Activated effector memory CD4-positive, alpha-beta T cell treated with anti-CD3 and anti-CD28 coated beads, Interleukin-2, amount 50 U/mL, for 16 hours (primary cell): Measurements from ENCODE around the gene SGMS1.
"Not testable (repeated sequence)": the region's sequence is repeated elsewhere in the genome, so short reads cannot be mapped to it uniquely, and the experiment has no call there.

Experiments
- DNase-seq: peaks from one replicate; pipeline ENCODE4 v3.0.0-alpha.2; 2020

The SGMS1 gene

GRCh38 chr10:50453940-50454339 is 169.8 kb downstream of the SGMS1 start:
- no peak for DNase-seq

GRCh38 chr10:50452603-50453002 is 171.2 kb downstream of the SGMS1 start:
- DNase-seq = no peak

GRCh38 chr10:50447691-50448090 is 176.1 kb downstream of the SGMS1 start:
- DNase-seq = no peak

DNA sequence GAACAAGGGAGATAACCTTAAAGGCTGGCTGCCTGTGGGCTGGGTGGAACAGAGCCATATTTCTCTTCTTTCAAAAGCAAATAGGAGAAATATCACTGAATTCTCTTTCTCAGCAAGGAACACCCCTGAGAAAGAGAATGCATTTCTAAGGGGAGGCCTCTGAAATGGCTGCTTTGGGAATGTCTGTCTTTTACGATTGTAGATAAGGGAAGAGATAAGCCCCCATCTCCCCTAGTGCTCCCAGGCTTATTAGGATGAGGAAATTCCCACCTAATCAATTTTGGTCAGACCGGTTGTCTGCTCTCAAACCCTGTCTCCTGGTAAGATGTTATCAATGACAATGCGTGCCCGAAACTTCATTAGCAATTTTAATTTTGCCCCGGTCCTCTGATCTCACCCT is 178.0 kb downstream of the SGMS1 start:
- not testable (repeated sequence) for DNase-seq

GRCh38 chr10:50440489-50440888 is 183.3 kb downstream of the SGMS1 start:
- DNase-seq = no peak

DNA sequence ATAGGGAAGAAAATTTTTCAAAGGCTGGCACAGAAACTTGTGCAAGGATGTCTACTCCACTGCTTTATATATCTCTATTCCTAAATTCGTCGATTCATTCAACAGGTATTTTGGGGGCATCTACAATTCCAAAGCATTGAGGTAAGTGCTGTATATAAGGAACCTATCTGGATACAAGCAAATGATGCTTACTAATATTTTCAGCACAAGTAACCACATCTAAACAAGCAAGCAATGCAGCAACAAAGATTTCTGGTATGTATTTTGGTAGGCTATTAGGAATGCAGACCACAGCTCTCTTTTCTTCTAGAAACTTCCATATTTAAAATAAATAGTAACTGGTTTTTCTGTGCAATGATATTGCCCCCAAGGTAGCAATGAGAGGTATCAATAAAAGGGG is 183.9 kb downstream of the SGMS1 start:
- DNase-seq = no peak

DNA sequence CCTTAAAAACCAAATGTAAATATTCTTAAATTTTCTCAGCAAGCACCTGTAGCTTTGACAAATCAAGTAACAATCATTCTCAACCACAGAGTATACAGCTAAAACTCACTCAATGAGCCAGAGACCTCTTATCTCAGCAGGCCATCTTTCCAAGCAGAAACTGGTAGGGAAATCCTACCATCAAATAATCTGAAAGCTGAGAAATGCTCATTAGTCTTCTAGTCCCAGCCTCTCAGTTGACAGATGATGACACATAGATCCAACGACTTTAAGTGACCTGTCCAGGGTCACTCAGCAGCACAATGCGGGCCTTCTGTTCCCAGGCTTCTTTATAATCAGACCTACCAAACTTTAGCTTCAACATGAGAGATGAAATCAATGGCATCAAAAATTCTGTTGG is 184.6 kb downstream of the SGMS1 start:
- no peak for DNase-seq

DNA sequence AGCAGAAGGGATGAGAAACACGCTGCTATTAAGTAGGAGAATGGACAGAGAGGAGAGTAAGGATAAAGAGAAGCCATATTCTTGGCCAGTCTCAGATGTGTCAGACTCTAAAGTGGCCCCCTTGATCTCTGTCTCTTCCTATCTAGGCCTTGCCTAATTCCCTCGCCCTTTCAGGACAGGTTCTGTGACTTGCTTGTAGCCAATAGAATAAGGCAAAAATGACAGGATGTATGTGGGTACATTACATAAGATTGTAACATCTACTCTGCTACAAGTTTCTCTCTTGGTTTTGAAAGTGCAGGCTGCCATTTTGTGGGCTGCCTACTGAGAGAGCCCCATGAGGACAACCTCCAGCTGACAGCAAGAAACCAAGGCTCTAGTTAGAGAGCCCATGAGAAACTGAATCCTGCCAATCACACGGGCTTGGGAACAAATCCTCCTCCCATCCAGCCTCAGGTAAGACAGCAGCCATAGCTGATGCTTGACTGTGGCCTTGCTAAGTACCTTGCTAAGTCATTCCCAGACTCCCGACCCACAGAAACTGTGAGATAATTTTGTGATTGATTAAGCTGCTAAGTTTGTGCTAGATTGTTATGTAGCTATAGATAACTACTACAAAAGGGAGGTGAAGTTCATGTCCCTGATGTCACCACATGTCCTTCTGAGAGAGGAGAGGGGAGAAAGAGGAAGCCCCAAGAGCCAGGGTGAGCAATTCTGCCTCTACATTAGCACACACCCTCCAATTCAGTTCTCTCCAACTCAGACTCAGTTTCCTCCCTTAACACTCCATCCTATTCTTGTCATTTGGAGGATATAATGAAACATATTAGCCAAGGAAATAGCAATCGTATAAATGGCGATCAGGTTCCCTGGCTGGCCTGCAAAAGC is 185.5 kb downstream of the SGMS1 start:
- no peak for DNase-seq

DNA sequence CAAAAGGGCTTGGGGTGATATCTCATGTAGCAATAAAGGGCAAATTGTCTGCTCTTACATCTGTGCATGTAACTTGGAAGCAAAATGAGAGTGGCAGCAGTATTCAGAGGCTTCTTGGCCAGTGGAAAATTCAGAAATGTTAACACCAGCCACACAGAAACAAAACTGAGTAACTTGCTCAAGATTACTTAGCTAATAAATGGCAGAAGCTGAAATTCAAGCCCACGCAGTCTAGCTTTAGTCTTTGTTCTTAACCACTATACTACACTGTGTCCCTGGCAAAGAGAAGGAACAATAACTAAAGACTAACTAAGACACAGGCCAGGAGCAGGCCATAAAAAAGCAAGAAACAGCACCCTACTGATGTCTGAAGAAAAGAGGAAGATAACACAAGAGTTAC is 186.5 kb downstream of the SGMS1 start:
- no peak for DNase-seq

DNA sequence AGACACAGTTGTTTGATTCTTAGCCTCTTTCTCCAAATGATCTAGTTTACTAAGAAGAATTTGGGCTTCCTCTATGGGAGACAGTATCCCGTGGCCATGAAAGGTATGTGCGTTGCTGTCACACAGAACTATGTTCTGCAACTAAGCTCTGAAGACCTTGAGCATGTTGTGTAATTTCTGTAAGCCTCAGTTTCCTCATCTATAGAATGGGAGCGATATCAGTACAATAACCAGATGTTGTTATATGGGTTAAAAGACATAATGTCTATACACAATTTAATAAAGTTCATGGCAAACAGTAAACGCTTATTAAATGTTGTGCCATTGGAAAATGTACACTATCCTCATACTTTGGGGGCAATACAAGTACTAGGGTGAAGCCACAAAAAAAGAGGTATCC is 187.0 kb downstream of the SGMS1 start:
- DNase-seq = no peak

GRCh38 chr10:50432211-50433009 is 191.3 kb downstream of the SGMS1 start:
- no peak for DNase-seq

DNA sequence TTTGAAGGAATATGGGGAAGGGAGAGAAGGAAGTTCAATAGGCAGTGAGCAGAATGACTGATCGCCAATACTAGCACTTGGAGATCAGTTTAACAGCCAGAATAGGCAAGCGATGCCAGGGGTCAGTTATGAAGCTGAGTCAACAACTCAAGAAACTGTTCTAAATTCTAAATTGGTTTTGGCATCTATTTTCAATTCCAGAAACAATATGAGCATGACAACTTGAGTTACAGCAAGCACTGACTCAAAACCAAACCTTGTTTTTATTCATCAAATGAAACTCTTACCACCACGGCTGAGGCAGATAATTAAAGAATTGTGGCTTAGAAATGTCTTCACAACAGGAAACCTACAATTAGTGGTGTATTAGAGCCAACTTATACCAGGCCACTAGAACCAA is 192.0 kb downstream of the SGMS1 start:
- DNase-seq = no peak

- DNase-seq = no peak
Observed at GRCh38 chr10:50431133-50431532, 192.6 kb downstream of the SGMS1 start.

- no peak for DNase-seq
Observed at GRCh38 chr10:50426485-50426884, 197.3 kb downstream of the SGMS1 start.

GRCh38 chr10:50425215-50425614 is 198.5 kb downstream of the SGMS1 start:
- DNase-seq = not testable (repeated sequence)

DNA sequence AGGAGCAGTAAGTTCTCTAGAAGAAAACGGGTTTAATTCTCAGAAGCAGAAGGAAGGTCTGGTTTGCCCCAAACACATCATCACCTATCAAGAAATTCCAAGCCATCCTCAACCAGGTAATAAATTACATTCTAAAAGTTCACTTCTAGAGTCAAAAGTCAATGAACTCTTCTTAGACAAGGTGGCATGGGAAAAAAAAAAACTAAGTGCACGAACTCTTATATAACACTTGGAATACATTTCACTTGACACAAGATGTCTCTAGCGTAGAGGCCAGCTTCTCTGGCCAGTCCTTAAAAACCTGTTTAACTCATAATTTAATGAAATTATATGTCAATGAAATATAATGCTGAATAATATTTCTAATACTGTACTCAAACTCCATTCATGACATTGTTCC is 200.3 kb downstream of the SGMS1 start:
- no peak for DNase-seq

DNA sequence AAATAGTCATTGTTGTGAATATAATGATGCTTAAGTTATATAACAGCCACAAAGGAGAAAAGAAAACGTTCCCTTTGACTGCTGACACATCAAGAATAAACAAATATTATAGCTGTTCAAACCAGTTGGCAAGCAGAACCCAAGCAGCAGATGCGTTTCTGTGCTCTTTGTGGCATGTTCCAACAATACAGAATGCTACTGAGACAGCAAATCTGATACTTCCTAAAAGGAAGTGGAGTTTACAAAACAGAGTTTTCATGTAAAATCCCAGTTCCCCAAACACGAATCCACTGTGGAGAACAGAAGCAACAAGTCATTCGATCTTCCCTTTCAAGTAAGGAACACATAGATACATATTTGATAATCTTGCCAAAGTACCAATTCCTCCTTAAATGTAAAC is 201.5 kb downstream of the SGMS1 start:
- no peak for DNase-seq

DNA sequence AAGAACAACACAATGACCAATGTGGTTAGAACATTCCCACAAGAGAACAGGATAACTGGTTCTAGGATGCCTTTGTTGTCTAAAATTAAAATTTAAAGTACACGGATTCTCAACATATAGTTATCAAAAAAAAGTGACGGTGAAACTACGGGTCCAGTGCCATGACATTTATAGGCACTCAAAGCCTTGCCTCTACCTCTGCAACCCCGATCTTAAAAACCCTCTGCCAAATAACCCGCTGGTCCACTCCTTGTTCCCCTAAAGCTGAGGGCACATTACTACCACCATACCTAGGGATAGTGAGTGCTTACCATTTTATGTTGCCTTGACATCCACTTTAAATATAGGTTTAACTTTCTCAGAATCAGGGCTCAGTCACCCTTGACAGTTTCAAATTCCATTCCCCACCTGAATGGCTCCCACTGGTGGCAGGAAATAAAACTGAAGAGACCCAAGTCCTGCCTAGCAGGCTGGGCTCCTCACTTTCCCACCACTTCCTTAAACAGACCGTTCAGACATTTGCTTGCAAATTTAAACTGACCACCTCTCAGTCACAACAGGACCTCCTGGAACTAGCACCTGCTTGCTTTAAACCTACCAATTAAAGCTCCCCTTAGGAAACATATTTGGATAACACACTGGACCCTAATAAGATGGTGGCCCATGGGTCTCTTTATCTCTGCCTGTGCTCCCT is 202.6 kb downstream of the SGMS1 start:
- no peak for DNase-seq

- DNase-seq = no peak
Observed at GRCh38 chr10:50420196-50420595, 203.6 kb downstream of the SGMS1 start.

- DNase-seq = no peak
Observed at GRCh38 chr10:50419756-50420155, 204.0 kb downstream of the SGMS1 start.

DNA sequence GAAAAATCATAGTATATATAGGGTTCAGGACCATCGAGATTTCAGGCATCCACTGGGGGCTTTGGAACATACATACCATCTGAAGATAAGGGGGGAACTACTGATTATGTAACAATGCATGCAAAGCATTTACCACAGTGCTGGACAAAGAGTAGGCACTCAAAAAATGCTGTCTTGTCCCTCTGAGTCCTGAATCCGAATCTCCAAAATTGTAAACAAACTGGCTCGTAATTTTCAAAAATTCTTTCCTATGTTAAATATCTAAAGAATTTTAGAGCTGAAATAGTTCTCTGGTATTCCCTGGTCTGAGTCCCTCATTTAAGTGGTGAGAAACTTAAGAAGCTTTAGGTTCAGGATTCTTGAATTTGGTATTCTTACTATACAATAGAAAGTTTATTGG is 204.7 kb downstream of the SGMS1 start:
- no peak for DNase-seq

- peak; percentile 80 for DNase-seq
Observed at GRCh38 chr10:50417886-50418830, 205.6 kb downstream of the SGMS1 start.
